Upper lobe of right lung (tissue), 1 donor: ENCODE measurements around the gene BACE1. TPM values are rescaled to one million over a fixed set of nuclear protein-coding genes. Genes with fewer than 3 reads are reported as not detected.

Source experiments
- ATAC-seq: fragments of 200-7000 bp; cut with Tn5 transposase; one replicate; pipeline ENCODE4 v1.9.1; 2020; ENCODE audit warnings: mild to moderate bottlenecking, moderate library complexity
- DNase-seq: peaks from one replicate; pipeline ENCODE4 v3.0.0-alpha.2; 2020
- H3K27ac ChIP-seq: fragments of 200-600 bp; one replicate; pipeline ENCODE4 v1.8.0; 2022
- H3K27me3 ChIP-seq: fragments of 200-600 bp; one replicate; pipeline ENCODE4 v1.8.0; 2022; ENCODE audit warnings: mild to moderate bottlenecking
- H3K36me3 ChIP-seq: fragments of 200-600 bp; one replicate; pipeline ENCODE4 v1.8.0; 2022
- H3K4me1 ChIP-seq: fragments of 200-600 bp; one replicate; pipeline ENCODE4 v1.8.0; 2022
- H3K4me3 ChIP-seq: fragments of 200-600 bp; one replicate; pipeline ENCODE4 v1.8.0; 2022; ENCODE audit warnings: mild to moderate bottlenecking
- H3K9me3 ChIP-seq: fragments of 200-600 bp; one replicate; pipeline ENCODE4 v1.8.0; 2022
- CTCF ChIP-seq: fragments of 200-600 bp; IDR thresholded peaks from one replicate; pipeline ENCODE4 v1.8.0; 2022; ENCODE audit warnings: antibody characterized with exemption
- intact Hi-C: fragments of 100-400 bp; cut with DNase I; formaldehyde crosslinking; loops from one replicate; pipeline ENCODE4 v1.11.0; 2022
- total RNA-seq: library from RNA; stranded (reverse); fragmentation: NEBNext Ultra II Directional; extraction: Animal tissue kit (Norgen Biotek cat#: 25700); gene quantifications from one replicate; pipeline ENCODE4 v1.2.1, GENCODE V29; 2021
- donor health status: DM: no; HTN: yes; CAD: no; lungs with severe emphysema.

The BACE1 gene
- total RNA-seq, 1 donor from 2014 or later, result 28.9 TPM

GRCh38 chr11:117337076-117337475, 21.0 kb upstream of the BACE1 start:
- Histone ChIP-seq H3K27me3 (no peaks in the 10 kb centered on the region), H3K36me3 (peaks cover 39% of the 10 kb centered on the region), H3K9me3 (no peaks in the 10 kb centered on the region), H3K4me1 (no peaks in the 10 kb centered on the region), H3K4me3 (no peak overlapping the region), H3K27ac (no peak overlapping the region)
- DNase-seq (no peak), ATAC-seq (no peak)
- no peak for TF ChIP-seq CTCF
- intact Hi-C loops, result no loop called here

DNA sequence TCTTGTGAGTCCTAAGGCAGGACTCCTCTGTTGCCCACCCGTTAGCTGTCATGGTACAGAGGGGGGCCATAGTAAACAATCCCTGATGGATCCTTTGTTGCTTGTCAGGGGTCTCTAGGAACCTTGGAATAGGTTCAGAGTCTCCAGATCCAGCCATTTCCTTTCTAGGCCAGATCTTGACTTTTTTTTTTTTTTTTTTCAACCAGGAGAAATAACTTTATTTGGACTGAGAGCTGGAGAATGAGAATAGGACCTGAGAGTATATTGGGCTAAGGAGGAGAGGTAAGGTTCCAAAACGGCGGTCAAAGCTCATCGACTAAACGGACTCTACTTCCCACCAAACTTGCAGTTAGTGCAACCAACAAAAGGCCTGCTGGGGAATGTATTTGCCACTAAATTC, 19.3 kb upstream of the BACE1 start:
- intact Hi-C loops, result no loop called here
- Histone ChIP-seq H3K36me3 (peaks cover 25% of the 10 kb centered on the region), H3K4me3 (no peak overlapping the region), H3K9me3 (no peaks in the 10 kb centered on the region), H3K4me1 (no peaks in the 10 kb centered on the region), H3K27ac (no peak overlapping the region), H3K27me3 (no peaks in the 10 kb centered on the region)
- ATAC-seq (no peak), DNase-seq (no peak)
- no peak for TF ChIP-seq CTCF

DNA sequence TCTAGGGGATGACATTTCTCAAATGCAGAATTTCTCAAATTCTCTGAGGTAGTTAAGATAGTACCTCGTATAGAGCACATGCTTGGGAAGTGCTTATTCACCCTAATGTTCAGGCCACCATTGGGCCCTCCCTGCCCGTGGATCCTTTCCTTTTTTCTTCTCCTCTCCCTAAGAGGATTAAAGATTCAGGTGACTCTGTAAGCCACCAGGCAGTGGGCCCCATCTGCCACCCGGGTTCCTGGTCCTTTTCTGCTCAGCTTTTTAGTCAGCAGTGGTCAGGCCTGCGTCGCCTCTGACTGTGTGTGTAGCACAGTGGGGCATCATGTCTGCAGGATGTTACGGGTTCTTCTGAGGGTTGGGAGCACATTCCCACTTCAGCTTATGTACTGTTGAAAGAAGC, 18.8 kb upstream of the BACE1 start:
- no peaks in the 10 kb centered on the region for H3K4me1 ChIP-seq
- no peak overlapping the region for H3K27ac ChIP-seq
- peaks cover 20% of the 10 kb centered on the region for H3K36me3 ChIP-seq
- no peaks in the 10 kb centered on the region for H3K9me3 ChIP-seq
- H3K4me3 ChIP-seq, result no peak overlapping the region
- TF ChIP-seq CTCF, result no peak
- DNase-seq, result no peak
- no peaks in the 10 kb centered on the region for H3K27me3 ChIP-seq
- no peak for ATAC-seq
- intact Hi-C loops, result no loop called here

- H3K27me3 ChIP-seq, result no peaks in the 10 kb centered on the region
- H3K9me3 ChIP-seq, result no peaks in the 10 kb centered on the region
- intact Hi-C loops, result no loop called here
- no peak overlapping the region for H3K4me3 ChIP-seq
- peaks cover 3% of the 10 kb centered on the region for H3K4me1 ChIP-seq
- TF ChIP-seq CTCF, result no peak
- ATAC-seq (no peak), DNase-seq (no peak)
- H3K27ac ChIP-seq, result no peak overlapping the region
- H3K36me3 ChIP-seq, result peaks cover 13% of the 10 kb centered on the region
Observed at GRCh38 chr11:117333917-117334316, 17.9 kb upstream of the BACE1 start.

GRCh38 chr11:117332843-117333242, 16.8 kb upstream of the BACE1 start:
- H3K4me1 ChIP-seq, result peaks cover 9% of the 10 kb centered on the region
- H3K27ac ChIP-seq, result no peak overlapping the region
- H3K36me3 ChIP-seq, result peaks cover 6% of the 10 kb centered on the region
- ATAC-seq (no peak), DNase-seq (no peak)
- H3K4me3 ChIP-seq, result no peak overlapping the region
- H3K27me3 ChIP-seq, result no peaks in the 10 kb centered on the region
- intact Hi-C loops, result no loop called here
- H3K9me3 ChIP-seq, result no peaks in the 10 kb centered on the region
- TF ChIP-seq CTCF, result no peak

DNA sequence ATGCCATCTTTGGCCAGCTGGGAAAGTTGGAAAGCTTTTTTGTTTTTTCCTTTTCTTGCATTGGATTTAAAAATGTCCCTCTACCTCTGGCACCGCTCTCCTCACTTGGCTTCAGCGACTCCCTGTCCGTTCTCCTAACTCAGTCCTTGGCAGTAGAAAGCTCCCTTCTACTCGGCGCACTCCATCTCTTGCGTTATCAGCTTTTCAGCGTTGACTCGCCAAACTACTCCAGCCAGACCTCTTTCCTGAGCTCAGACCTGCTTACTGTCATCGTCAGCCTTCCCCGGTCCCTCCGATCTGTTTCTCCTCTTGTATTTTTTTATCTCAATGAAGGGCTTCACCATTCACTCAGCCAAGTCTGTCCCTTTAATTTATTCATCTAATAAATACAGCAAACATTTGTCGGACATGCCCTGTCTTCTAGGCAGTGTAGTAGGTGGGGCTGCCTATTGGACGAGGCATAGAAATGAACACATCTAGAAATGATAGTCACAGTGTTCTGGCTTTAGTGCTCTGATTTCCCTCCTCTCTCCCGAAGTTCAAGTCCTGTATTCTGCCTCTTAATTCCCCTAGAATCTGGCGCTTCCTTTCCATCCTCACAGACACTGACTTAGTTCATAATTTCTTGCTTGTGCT, 12.4 kb upstream of the BACE1 start:
- H3K9me3 ChIP-seq, result no peaks in the 10 kb centered on the region
- intact Hi-C loops, result no loop called here
- H3K4me1 ChIP-seq, result peaks cover 9% of the 10 kb centered on the region
- DNase-seq, result no peak
- peak; percentile 18 for ATAC-seq
- peak overlapping the region; percentile 97 for H3K27ac ChIP-seq
- TF ChIP-seq CTCF, result no peak
- H3K36me3 ChIP-seq, result no peaks in the 10 kb centered on the region
- H3K4me3 ChIP-seq, result peak overlapping the region; percentile 88
- no peaks in the 10 kb centered on the region for H3K27me3 ChIP-seq
